ENCODE data around the gene EFCAB8.
"Not testable (repeated sequence)": the region's sequence is repeated elsewhere in the genome, so short reads cannot be mapped to it uniquely, and the experiment has no call there.

The EFCAB8 gene

DNA sequence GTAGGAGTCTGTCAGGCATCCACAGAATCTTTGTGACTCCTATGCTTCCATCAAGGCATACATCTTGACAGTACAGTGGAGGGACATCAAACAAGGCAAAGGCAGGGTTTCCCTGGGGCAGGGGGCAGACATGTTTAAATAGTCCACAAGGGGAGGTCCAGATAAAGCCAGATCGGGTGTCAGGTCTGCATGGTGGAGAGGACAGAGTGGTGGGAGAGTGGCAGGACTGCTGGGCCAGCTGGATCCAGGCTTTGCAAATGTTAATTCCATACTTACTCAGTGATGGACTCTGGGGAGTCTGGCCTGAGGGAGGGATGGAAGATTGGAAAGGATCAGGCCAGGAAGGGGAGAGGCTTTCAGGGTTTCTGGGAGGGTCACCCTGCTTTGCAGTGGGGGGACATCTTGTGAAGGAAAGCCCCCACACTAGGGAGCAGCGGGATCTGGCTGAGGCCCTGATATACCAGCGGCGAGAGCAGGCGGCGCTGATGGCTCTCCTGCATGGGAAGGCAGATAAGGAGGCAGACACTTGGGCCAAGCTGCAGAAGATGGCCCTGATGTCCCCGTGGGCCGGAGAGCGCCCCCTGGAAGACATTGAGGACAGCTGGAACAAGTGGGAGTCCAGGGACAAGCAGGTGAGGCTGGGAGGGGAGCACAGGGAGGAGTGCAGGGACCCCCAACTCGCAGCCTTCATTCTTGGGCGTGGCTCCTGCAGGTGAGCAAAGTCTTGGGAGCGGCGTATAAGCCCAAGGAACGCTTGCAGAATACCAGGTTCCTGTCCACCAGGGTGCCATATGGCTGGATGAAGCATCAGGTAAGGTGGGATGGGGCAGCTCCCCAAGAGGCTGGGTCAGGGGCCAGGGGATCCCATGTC lies 100.9 kb downstream of the EFCAB8 start:
- no peak for DNase-seq

DNA sequence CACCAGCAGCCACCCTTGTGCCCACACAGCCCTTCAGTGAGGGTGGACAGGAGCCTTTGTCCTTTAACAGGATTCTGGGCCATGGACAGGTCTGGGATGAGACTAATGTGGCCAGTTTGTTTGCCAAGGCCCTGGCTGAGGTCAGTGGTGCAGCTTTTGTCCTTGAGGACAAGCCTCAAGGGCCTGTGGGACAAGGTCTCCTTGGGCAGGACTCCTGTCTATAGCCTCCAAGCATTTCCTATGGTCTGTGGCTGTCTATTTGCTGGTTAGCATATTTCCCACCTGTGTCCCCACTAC lies 101.4 kb downstream of the EFCAB8 start:
- no peak for DNase-seq

DNA sequence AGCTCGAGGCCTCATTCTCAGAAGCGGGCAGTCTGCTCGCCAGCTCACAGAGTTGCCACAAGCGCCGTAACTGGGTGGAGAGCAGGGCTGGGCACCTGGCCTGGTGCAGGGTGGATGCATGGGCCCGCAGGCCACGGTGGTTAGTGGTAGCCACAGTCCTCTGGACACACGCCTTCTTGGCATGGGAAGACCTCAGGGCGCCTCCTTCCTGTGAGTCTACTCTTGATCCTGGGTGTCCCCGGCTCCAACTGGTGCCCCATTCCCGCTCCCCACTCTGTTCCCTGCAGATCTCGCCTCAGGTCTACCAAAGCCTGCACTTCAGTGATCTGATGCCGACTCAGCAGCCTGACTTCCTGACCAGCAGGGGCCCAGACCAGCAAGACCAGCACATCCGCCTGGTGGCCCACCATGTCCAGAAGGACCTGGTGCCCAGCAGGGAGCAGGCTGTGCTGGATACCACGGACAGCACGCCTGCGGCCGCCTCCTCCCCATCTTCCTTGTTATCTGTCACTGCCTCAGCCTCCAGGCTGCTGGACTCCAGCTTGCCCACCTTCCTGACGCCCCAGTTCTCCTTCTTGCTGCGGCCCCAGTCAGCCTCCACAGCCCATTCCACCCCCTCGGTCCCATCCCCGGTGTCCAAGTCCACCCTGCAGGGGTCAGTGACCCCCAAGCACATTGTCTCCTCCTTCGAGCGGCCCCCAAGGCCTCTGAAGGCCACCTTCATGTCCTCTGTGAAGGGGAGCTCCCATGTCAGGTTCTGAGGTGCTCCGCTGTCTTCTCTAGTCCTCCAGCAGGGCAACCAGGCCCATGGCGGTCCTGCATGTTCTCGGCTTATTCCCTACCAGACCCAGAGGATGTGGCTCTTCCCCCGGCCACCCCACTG lies 102.4 kb downstream of the EFCAB8 start:
- no peak for DNase-seq

DNA sequence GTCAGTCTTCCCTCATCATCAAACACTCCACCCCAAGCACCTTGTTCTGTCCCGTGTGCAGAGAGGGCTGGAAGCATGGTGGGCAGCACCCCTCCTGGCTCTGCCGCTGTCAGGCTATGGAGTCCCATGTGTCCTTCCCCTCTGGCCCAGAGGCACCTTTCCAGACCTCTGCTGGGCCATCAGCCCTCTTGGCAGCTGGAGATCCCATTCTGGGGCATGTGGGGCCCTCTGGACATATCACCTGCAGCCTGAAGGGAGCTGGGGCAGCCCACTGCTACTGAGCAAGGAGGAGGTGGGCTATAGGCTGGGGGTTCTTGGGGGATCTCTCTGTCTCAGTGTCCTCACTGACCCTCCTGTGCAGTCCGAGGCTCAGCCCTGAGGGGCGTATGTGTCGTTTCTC lies 103.3 kb downstream of the EFCAB8 start:
- DNase-seq = no peak

DNA sequence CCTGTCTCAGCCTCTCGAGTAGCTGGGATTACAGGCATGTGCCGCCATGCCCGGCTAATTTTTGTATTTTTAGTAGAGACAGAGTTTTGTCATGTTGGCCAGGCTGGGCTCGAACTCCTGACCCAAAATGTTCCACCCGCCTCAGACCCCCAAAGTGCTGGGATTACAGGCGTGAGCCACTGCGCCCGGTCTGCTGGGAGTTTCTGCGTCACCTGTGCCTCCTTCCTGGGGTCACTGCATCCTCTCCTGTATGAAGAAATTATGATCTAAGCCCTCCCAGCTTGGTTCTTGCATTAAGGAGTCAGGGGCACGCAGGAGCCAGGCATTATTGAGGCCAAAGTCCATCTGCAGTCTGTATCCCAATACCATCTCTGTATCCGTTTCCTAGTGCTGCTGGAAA lies 103.9 kb downstream of the EFCAB8 start:
- not testable (repeated sequence) for DNase-seq

DNA sequence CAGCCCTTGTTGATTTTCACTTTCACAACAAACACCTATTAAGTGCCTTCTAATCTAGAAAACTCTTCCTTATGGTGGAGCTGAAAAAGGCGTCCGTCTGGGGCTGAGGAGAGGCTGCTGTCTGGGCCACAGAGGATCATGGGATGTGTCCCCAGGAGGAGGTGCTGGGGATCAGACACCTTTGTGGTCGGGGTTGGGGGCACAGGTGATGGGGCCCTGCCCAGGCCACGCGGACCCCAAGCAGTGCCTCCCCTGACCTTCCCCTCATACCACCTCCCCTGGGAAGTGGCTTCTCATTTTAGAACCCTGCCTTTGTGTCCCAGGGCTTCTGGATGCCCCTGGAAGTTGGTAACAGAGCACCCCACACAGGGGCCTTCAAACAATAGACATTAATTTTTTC lies 104.5 kb downstream of the EFCAB8 start:
- no peak for DNase-seq

DNA sequence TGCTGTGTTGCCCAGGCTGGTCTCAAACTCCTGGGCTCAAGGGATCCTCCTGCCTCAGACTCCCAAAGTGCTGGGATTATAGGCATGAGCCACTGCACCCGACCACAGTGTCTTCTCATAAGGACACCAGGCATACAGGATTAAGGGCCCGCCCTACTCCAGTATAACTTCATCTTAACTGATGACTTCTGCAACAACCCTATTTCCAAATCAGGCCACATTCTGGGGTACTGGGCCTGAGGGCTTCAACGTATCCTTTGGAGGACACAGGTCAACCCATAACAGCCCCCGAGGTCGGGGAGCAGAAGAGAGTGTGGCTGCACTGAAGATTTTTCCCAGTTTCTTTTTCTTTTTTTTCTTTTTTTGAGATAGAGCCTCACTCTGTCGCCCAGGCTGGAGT lies 105.9 kb downstream of the EFCAB8 start:
- DNase-seq = no peak

DNA sequence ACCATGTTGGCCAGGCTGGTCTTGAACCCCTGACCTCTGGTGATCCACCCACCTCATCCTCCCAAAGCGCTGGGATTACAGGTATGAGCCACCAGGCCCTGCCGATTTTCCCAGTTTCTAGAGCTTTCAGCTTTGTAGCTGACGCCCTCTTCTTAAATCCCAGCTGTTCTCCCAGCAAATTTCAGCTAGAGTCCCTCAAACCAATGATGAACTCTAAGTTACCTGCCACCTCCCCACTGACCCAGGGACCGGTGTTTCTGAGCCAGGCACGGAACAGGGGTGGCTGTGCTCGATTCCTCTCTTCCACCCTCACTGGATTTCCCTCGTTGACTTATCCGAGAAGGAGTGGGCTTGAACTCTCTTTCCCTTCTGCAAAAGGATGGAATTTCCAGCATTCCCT lies 106.4 kb downstream of the EFCAB8 start:
- no peak for DNase-seq

DNA sequence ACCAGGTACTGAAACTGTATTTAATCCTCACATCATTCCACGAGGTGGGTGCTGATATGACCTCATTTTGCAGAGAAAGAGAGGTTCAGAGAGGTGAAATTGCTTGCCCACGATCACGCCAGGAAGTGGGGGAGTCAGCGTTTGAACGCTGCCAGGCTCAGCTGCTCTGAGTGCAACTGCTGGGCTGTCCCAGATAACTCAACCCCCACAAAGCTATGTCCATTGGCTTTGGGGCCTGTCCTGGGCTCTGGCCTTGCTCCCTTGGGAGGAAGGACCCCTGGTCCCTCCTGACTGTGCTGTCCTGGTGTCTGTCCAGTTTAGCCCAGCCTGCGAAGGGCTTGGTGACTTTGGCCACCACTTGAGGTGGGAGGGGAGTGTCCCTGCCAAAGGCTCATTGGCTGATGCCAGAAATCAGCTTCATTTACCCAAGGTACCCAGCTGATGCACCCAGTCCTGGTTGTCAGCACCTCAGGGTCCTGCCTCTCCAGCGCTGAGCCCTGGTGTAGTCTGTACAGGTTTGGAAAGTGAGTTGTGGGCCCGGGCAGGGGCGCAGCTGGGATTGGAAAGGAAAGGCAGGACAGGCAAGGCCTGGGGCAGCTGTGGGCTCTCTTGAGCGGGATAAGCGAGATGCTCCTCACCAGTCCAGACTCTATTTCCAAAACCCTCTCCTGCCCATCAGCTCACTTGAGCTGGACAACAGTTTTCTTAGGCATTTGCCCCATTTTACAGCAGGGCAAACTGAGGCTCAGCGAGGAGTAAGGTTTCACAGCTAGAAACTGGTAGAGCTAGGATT lies 107.1 kb downstream of the EFCAB8 start:
- DNase-seq = no peak

DNA sequence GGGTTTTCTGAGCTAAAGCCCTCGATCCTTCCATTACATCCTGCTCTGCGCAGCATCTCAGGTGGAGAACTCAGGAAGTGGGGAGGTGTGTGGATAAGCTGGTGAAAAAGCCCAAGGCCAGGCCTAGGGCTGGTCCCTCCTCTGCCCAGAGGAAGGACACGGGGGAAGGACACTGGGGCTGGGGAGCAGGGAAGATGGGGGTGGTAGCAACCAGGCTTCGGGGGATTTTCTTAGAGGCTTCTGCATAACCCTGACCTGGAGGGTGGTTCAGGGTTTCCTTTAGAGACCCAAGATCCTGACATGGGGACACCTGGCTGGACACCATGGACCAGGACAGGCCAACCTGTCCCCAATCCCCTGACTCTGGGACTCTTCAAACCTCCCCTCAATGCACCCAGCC lies 107.7 kb downstream of the EFCAB8 start:
- no peak for DNase-seq

DNA sequence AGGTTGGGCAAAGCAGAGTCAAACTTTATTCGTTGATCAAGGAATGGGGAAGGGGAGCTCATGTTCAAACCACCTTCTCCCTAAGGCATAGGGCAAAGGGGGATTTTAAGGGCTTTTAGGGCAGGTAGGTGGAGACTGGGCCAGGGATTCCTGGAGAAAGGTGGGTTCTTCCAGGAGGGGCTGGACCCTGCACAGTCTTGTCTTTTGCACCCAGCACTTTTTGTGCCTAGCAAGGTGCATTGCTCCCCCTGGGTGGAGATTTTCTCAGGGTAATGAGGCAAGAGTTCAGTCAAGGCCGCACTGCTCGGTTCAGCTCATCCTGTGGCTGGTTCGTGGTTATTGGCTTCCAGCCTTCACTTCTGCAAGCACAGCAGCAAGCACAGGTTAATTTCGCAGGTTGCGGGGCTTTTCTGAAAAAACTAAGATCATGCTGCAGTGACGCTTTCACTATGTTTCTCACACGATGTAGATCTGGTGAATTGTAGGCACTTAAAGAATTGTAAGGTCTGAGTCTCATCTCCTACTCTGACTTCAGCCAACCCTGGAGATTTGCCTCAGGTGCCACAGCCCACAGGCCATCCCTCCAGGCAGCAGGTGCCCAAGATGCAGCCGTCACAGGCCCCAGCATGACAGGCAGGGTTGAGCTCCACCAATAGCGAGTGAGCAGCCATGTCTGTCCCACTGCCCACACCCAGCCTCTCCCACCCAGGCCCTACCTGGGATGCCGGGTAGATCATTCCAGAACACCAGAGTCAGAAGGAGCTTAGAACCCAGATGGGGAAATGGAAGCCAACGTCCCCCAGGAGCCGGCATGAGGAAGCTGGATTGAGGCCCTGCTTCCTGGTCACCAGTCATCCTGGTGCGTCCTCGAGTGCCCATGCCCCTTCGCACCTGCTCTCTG lies 108.4 kb downstream of the EFCAB8 start:
- DNase-seq = no peak

DNA sequence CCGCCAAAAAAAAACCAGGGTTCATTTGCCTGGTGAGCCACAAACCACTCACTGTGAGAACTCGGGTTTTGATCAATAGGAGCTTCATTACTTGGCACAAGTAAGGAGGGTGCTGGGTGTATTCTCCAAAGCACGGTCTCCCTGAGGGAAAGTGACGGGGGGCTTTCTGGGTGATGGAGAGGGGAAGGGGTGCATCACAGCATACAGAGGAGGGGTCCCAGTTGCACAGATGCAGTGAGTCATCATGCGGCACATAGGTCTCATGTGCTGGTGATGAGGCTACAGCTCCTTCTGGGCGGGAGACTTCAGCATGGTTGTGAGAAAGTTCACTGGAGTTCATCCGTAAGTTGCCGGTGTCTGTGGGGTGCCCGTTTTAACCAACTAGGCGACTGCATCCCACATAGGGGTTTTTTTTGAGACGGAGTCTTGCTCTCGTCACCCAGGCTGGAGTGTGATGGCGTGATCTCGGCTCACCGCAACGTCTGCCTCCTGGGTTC lies 109.3 kb downstream of the EFCAB8 start:
- no peak for DNase-seq

DNA sequence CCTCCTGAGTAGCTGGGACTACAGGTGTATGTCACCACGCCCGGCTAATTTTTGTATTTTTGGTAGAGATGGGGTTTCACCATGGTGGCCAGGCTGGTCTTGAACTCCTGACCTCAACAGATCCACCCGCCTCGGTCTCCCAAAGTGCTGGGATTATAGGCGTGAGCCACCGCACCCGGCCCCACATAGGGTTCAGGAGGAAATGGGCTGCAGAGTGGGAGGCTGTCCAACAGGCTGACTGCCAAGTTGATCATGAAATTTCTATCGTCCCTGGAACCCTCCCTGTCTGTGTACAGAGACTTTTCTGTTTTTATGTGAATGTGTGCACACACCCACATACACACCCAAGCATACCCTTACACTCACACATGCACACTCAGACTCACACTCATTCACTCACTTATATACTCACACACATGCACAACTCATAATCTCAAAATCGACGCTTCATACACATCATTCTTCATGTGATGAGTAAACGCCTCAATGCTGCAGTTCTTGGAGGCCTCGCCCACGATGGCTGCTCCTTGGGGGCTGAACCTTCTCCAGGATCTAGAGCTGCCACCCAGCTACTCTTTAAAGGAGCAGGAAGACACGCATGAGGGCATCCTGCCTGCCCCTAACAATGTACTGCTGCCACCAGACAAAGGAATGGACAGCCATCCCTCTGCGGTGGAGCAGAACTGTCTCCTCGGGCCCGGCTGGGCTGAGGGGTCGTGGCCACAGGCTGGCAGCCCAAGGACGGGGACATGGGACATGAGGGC lies 109.9 kb downstream of the EFCAB8 start:
- DNase-seq = no peak

DNA sequence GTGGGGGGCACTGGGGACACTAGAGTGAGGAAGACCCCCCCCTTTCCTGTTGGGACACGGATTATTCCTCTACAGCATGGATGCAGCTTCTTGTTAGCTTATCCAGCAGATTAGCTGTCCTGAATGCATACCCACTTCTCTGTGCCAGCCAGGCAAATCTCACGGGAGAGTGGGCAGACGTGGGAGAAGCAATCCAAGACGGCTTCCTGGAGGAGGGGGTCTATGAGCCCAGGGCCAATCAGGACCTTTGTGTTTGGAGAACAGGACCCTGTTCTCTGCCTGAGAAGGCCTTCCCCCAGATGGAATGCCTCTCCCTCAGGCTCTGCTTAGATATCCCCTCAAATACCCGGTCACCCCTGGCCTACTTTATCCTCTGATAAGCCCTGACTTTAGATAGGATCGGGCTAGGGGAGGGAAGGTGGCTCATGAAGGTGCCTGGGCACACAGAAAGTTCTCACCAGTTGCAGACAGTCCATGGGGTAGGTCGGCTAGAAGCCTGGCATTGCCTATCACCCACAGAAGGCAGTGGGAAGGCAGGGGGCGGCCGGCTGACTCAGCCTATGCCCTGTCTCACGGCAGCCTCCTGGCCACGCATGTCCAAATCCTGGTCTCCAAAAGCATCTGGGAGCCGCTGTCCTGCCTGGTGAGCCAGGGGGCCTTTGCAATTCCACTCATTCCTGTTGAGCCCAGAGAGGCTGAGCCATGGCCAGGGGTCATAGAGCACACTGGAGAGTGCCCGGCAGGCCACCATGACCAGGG lies 110.8 kb downstream of the EFCAB8 start:
- DNase-seq = no peak

DNA sequence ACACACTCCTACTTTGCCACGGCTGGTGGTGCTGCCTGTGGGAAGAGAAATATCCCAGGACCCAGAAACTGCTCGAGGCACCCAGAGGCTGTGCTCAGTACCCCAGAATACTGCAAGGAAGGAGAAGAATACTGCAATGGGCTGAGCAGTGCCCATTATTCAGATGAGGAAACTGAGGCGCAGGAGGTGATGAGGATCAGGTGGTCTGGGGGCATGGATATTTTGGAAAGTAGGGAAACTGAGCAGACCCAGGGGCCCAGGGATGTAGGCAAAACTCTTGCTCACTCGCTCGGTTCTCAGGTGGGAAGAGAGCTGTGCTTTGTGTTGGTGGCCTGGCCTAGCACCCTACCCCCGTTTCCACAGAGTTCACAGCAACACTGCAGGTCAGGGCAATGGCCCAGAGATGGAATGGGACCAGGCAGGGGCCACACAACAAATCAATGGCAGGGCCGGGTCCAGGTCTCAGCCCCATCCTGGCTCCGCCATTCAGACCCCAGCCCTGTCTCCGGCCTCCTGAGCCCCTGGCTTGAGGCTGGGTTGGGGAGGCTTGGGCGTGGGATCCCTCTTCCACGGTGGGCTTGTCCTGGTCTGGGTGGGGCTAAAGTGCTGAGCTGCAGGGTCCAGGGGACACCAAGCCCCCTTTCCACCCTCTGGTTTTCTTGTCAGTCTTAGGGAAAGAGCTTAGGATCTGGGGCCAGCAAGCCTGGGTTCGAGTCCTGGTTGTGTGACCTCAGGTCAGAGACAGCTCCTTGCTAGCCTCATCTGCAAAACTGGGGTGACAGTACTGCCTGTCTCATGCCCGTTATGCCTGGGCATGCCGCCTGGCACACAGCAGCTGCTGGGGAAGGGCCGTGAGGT lies 111.6 kb downstream of the EFCAB8 start:
- DNase-seq = no peak

DNA sequence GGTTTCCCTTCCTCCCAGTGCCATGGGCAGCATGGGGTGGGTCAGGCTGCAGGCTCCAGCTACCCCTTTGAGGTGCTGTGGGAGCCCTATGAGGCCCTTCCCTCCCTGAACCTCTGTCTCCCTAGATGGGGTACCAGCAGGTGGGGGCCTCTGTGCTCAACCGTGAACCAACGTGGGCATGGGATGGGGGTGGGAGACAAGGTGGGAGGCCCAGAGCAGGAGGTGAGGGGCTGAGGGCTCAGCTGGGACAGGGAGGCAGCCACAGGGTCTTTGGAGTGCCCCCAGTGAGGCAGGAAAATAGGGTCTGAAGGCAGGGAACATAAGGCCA lies 112.2 kb downstream of the EFCAB8 start:
- no peak for DNase-seq

DNA sequence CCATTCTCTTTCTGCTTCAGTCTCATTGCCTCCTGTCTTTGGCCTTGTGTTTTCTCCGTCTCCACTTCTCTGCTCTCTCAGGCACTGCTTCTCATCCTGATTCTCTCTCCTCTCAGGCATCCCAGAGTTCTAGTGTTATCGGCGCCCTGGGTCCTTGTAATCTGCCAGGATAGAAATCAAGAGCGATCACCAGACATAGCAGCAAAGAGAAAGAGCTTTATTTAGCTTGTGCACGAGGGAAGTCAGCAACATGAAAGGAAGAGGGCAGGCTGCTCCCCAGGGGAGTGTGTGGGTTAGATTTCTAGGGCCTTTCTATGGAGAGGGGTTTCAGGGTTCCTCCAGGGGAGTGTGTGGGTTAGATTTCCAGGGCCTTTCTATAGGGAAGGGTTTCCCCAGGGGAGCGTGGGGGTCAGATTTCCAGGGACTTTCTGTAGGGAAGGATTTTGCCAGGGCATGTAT lies 113.0 kb downstream of the EFCAB8 start:
- DNase-seq = no peak

DNA sequence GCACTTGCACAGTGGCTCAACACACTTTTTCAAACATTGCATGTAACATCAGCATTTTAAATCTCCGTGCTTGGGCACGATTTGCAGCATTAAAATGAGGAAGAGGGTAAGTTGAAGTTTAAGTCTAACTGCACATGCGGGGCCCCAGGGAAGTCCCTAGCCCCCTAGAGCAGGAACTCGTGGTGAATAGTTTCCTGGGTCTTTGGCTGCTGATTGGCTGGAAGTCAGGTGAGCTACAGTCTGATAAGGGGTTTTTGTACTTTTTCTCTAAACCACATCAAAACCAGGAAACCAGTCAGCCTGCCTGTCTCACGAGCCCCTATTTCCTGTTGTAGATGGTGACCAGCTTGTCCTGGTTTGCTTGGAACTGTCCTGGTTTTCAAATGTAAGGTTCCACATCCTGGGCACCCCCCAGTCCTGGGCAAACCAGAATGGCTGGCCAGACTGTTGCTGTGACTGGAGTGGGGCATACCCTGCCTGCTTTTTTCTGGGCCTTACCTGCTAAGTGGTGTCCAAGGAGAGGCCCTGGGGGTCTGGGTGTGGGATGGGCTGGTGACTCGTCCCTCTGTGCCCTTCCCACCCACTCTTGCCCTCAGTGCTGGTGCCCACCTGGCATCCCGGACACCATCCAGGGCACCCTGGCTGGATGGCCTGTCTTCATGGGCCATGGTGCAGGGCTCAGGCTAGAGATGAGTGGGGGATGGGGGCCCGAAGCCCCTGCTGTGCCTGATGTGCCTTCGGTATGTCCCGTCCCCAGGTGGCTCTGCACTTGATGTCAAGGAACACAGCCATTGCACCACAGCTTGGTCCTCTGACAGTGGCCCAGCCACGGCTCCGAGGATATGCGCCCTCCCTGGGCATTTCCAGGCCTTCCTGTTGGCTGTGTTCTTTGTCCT lies 113.7 kb downstream of the EFCAB8 start:
- no peak for DNase-seq
